Embryonic facial prominence (tissue), 1 donor: ENCODE measurements around the gene DNAJC19.
"Not testable (repeated sequence)": the region's sequence is repeated elsewhere in the genome, so short reads cannot be mapped to it uniquely, and the experiment has no call there.

ENCODE experiments used
- DNase-seq: peaks from one replicate; pipeline ENCODE4 v3.0.0-alpha.2; 2016; ENCODE audit errors: extremely low spot score

The DNAJC19 gene

GRCh38 chr3:180989291-180990163, at the start of gene DNAJC19:
Gene DNAJC19 (minus strand): TSS chr3:180989736. CDS start chr3:180989602, 134 bp downstream.
- peak; percentile 92 for DNase-seq

GRCh38 chr3:181030948-181031347, 41.4 kb upstream of the DNAJC19 start:
- DNase-seq, result no peak

GRCh38 chr3:181025204-181025603, 35.7 kb upstream of the DNAJC19 start:
- DNase-seq, result no peak

- no peak for DNase-seq
Measured at GRCh38 chr3:181017690-181018089, 28.2 kb upstream of the DNAJC19 start.

- DNase-seq, result no peak
Measured at GRCh38 chr3:181009225-181009624, 19.7 kb upstream of the DNAJC19 start.

- no peak for DNase-seq
Measured at GRCh38 chr3:181008796-181009195, 19.3 kb upstream of the DNAJC19 start.

GRCh38 chr3:181007262-181007661, 17.7 kb upstream of the DNAJC19 start:
- no peak for DNase-seq

- no peak for DNase-seq
Measured at GRCh38 chr3:181006541-181006940, 17.0 kb upstream of the DNAJC19 start.

GRCh38 chr3:181003469-181003868, 13.9 kb upstream of the DNAJC19 start:
- DNase-seq, result not testable (repeated sequence)

- DNase-seq, result not testable (repeated sequence)
Measured at GRCh38 chr3:181002331-181002730, 12.8 kb upstream of the DNAJC19 start.

GRCh38 chr3:180996415-180996932, 6.9 kb upstream of the DNAJC19 start:
- no peak for DNase-seq

GRCh38 chr3:180990505-180990904, 969 bp upstream of the DNAJC19 start:
- DNase-seq, result no peak

- no peak for DNase-seq
Measured at GRCh38 chr3:180987344-180987743, 2.2 kb downstream of the DNAJC19 start.

- not testable (repeated sequence) for DNase-seq
Measured at GRCh38 chr3:180986366-180986765, 3.2 kb downstream of the DNAJC19 start.

GRCh38 chr3:180983136-180983535, 6.4 kb downstream of the DNAJC19 start:
- DNase-seq, result no peak

- DNase-seq, result no peak
Measured at GRCh38 chr3:180981912-180982311, 7.6 kb downstream of the DNAJC19 start.

- DNase-seq, result no peak
Measured at GRCh38 chr3:180980611-180981010, 8.9 kb downstream of the DNAJC19 start.

GRCh38 chr3:180979961-180980360, 9.6 kb downstream of the DNAJC19 start:
- DNase-seq, result no peak

- no peak for DNase-seq
Measured at GRCh38 chr3:180977498-180977897, 12.0 kb downstream of the DNAJC19 start.

- DNase-seq, result no peak
Measured at GRCh38 chr3:180974286-180974685, 15.2 kb downstream of the DNAJC19 start.

GRCh38 chr3:180973543-180973942, 16.0 kb downstream of the DNAJC19 start:
- DNase-seq, result no peak

GRCh38 chr3:180970931-180971330, 18.6 kb downstream of the DNAJC19 start:
- DNase-seq, result no peak

GRCh38 chr3:180962530-180962929, 27.0 kb downstream of the DNAJC19 start:
- DNase-seq, result no peak
